Right hindlimb (tissue), 1 donor: ENCODE measurements around the gene GTF2F2.

Source experiments
- DNase-seq: peaks from one replicate; pipeline ENCODE4 v3.0.0-alpha.2; 2018

The GTF2F2 gene

DNA sequence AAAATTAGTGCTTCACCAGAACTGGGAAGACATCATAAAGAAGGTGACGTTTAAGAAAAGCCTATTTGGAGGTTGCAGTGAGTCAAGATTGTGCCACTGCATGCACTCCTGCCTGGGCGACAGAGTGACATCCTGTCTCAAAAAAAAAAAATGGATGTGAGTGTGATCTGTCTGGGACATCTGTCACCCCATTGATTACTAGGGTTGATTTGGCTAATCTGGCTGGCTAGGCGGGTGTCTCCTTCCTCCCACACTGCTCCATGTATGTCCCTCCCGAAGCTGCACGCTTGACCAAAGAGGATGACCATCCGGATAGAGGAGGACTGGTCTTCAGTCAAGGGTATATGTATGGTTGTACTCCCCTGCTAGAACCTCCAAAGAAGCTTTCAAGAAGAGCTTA, 2.6 kb downstream of the GTF2F2 start:
- no peak for DNase-seq

DNA sequence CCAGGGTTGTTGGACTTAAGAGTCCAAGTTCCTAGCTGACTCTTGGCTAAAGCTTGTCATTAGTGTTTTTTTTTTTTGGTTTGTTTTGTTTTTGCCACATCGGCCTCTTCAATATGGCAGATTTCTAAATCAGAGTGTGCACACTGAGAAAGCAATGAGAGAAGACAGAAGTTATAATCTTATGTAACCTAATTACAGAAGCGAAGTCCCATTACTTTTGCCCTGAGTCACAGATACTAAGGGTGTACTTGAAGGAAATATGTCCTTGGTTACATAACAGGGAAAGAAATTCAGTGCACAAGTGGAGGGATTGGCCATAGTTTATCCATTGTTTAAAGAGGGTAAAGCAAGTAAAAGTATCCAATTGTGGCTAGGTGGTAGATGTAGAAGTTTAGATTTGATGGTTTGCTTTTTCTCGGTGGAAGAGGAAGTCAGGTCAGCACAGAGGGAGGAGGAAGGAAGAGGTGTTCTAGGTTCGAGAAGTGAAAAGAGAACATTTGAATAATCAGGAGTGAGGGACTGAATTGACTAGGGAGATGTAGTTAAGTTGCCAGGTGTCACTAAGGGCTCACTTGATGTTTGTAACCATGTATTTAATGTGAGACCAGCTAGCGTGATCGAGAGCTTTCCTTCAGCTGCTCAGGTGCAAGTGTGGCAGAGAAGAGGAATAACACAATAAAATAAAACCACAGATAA, 12.2 kb downstream of the GTF2F2 start:
- DNase-seq, result no peak

GRCh38 chr13:45133396-45134118, 13.2 kb downstream of the GTF2F2 start:
- no peak for DNase-seq

DNA sequence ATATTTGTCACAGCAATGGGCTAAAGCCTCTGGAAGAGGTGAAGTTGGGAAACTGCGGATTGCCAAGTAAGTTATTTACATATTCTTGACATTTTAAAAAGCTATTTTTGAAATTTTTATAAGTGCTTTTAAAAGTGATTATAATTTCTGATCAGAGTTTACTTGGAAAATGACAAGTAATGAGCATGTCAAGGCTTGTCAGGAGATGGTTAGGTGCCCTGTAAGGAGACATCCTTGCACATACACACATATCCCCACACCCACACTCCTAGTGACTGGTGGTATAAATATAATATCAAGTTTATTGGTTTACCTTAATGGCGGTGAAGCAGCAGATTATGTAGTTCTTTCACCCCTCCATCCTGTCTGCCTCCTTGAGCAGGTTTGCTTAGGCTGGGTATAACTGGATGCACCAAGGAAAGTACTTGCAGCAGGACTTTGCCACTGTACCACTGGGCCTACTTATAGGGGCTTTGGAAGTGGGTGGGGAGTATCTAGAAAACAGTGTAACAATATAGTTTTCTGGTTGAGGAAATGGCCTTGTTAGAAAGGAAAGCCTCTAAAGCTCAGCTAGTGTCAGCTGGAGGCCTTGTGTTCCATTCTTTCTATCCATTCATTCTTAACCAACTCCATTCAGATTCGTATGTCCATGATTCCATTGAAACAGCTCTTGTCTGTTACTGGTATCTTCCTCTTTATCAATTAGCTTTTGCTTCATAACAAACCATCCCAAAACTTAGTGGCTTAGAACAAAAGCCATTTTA, 16.6 kb downstream of the GTF2F2 start:
- DNase-seq, result no peak

- DNase-seq, result no peak
Observed at GRCh38 chr13:45137526-45137925, 17.2 kb downstream of the GTF2F2 start.

GRCh38 chr13:45138282-45138681, 18.0 kb downstream of the GTF2F2 start:
- DNase-seq, result no peak

GRCh38 chr13:45141369-45141768, 21.1 kb downstream of the GTF2F2 start:
- no peak for DNase-seq

- no peak for DNase-seq
Observed at GRCh38 chr13:45142440-45143345, 22.4 kb downstream of the GTF2F2 start.

DNA sequence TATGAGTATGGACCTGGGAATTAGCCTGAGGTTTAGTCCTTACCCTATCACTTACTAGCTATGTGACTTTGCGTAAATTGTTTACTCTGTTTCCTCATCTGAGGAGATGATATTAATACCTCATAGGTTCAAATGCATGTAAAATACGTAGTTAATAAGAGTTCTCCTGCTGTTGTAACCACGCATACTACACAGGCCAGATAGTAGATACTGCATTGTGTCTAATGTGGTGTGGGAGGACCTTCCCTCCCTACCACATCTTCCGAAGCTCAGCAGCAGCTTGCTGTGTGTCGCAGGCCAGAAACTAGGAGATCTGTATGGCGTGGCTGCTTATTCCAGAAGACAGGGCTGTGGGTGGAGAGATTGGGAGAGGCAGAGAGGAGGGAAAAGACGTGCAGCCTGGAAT, 23.0 kb downstream of the GTF2F2 start:
- no peak for DNase-seq

DNA sequence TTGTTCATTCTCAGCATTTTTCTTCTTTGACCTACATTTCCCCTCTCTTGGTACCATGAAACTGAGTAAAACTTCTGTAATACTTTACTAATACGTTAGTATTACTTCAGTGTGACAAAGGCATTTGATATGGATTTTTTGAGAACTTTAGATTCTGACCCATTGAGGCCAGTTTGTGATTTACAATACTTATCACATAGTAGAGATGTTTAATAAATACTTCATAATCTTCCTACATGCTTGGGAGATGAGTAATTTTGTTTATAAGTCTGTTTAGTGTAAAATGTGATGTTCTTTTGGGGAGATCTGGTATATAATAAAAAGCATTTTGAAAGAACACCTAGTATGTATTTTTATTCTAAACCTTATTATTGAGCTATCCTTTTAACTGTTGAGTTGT, 29.7 kb downstream of the GTF2F2 start:
- DNase-seq, result no peak

- no peak for DNase-seq
Observed at GRCh38 chr13:45156565-45157361, 36.5 kb downstream of the GTF2F2 start.

DNA sequence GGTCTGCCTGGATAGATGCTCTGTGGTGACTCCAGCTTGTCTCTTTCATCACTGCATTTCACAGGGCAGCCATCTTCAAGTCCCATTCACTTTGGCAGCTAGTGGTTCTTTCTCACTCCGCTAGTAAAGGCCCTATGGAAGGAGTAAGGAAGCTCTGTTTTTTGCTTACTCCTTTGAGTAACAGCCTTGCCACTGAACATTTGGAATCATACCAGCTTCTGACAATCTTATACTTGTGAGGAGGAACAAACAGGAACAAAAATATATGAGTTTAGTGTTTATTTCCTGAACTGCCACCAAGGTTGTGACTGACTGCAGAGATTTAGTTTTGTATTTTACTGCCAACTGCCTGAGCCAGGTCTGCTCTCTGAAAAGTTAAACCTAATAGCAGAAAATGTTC, 41.9 kb downstream of the GTF2F2 start:
- no peak for DNase-seq

DNA sequence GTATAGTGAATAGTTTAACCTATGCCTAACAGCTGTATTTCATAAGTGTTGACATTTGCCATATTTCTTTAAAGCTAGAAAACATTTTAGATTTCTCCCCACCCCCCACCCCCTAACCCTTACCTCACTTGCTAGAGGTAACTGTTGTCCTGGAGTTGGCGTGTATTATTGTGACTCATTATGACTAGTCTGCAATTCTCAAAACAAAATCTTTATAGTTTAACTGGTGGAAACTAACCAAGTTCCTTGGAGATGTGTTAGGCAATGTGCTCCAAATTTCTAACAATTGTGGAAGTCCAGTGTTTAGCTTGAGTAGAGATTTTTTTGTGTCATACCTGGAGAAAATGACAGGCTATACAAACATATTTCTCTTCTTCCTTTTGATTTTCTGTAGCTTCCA, 42.5 kb downstream of the GTF2F2 start:
- DNase-seq, result no peak

DNA sequence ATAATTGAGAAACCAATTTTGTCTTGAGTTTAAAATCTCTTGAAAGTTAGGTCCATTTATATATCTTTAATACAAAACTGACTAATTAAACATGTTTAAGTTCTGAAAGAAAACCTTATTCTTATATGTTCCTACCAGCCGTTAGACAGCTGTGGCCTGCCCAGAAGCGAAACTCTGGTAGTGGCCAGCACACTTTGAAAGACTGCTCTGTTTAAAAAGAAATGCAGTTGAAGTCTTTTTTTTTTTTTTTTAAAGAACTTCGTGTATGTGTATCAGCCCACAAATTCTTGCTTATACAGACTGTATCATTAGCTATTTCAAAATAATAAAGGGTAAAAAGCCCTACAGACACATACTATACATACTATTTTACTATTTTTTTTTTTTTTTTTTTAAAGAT, 46.5 kb downstream of the GTF2F2 start:
- no peak for DNase-seq

GRCh38 chr13:45167611-45168554, 47.6 kb downstream of the GTF2F2 start:
- DNase-seq, result no peak

GRCh38 chr13:45168555-45168930, 48.2 kb downstream of the GTF2F2 start:
- DNase-seq, result no peak

- DNase-seq, result no peak
Observed at GRCh38 chr13:45174478-45174877, 54.2 kb downstream of the GTF2F2 start.

DNA sequence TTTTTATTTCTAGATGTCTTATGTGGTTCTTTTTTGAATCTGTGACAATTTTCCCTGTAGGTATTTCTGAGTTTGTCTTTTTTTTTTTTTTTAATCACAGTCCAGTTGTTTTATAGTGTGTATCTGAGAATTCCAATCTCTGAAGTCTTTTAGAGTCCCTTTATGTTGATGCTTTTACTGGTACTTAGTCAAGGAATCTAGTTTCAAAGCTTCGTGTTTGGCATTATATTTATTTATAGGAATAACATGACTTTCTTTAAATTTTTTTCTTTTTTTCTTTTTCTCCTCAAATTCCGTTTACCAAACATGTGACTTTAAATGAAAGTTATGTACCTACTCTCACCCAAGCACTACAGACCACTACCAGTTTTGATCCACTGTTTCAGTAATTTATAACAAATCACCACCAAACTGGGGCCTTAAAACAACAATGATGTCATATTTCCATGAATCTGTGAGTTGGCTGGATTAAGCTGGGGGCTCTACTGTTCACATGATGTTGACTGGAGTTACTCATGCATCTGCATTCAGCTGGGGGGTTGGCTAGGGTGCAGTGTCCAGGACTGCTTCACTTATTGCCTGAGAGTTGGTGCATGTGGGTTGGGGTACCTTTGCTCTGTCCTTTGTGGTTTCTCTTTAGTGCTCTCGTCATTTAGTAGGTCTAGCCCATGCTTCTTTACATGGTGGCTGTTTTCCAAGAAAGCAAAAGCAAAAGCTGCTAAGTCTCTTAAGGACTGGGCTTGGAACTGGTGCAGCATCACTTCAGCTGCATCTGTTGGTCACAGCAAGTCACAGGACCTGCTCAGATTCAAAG, 58.2 kb downstream of the GTF2F2 start:
- peak; percentile 37 for DNase-seq

DNA sequence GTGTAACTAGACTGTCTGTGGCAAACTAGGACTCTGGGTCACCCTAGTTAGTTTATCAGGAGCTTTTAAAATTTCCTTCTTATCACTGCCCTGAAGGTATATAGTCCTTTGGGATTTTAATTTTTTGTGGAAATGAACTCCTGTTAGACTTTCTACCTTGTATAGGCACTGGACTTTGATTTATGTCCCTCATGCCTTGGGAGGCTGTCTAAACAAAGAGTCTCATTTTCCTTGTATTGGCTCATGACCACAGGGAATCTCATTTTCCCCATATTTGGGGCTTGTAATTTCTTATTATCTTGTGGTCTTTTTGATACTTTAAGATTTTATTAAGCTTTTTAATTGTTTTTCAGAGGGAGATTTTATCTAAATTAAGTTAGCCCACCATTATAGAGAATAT, 59.1 kb downstream of the GTF2F2 start:
- DNase-seq, result no peak

DNA sequence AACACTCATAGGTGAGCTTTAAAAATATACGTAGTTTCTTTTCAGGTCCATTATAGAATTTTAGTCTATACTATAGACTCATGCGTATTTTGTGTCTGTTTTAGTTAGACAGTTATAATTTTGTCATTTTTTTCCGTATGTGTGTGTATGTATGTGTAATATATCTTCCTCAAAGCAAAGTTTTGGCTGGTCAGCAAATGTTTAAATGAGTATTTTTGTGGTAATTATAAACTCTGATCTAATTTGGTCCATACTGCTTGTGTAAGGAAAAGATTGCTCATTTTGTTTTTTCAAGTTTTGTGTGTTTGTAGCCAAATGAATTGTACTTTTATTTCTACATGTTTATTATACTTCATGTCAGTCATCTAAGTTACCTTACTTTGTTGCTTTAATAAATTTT, 60.0 kb downstream of the GTF2F2 start:
- no peak for DNase-seq
